PC-3 (cell line): Measurements from ENCODE around the gene PTGER2. TPM values are rescaled to one million over a fixed set of nuclear protein-coding genes. Genes with fewer than 3 reads are reported as not detected.

Experiments used
- ATAC-seq: fragments of 200-7000 bp; cut with Tn5 transposase; 2 replicates; pipeline ENCODE4 v1.9.1; 2020; ENCODE audit warnings: mild to moderate bottlenecking, moderate library complexity
- BruUV-seq: library from RNA; stranded (reverse); fragments of 400-500 nt; replicated peaks from 2 replicates; lab custom pipeline; 2021; lab: Mats Ljungman, UMichigan
- CTCF ChIA-PET: fragments of 300-600 bp; sonication (Branson Sonifier 250); formaldehyde crosslinking; loops from one replicate; lab custom pipeline; 2022; ENCODE audit warnings: antibody characterized with exemption; lab: Charles Lee
- POLR2A ChIA-PET: fragments of 300-600 bp; sonication (Branson Sonifier 250); formaldehyde crosslinking; loops from one replicate; lab custom pipeline; 2022; ENCODE audit warnings: antibody characterized with exemption; ENCODE audit not compliant: unreplicated experiment; lab: Charles Lee
- DNase-seq: peaks from one replicate; pipeline ENCODE4 v3.0.0-alpha.2; 2015
- H2AFZ ChIP-seq: fragments of 300-600 bp; sonication (generic); 2 replicates; pipeline ENCODE4 v1.6.0; 2016; ENCODE audit warnings: antibody characterized with exemption, low read length
- H3F3A ChIP-seq: fragments of 300-600 bp; sonication (generic); one replicate; pipeline ENCODE4 v1.6.0; 2017; ENCODE audit warnings: antibody characterized with exemption, low read length, control low read depth, mild to moderate bottlenecking; ENCODE audit not compliant: unreplicated experiment
- H3K27ac ChIP-seq: fragments of 300-600 bp; sonication (generic); 2 replicates; pipeline ENCODE4 v1.5.1; 2016; ENCODE audit warnings: mild to moderate bottlenecking, low read length
- H3K27me3 ChIP-seq: fragments of 300-600 bp; sonication (generic); 2 replicates; pipeline ENCODE4 v1.6.1; 2016; ENCODE audit warnings: low read length, mixed read lengths
- H3K36me3 ChIP-seq: fragments of 300-600 bp; sonication (generic); 2 replicates; pipeline ENCODE4 v1.6.1; 2016; ENCODE audit warnings: low read depth, mixed run types, low read length, mixed read lengths
- H3K4me1 ChIP-seq: fragments of 300-600 bp; sonication (generic); 2 replicates; pipeline ENCODE4 v1.5.1; 2016; ENCODE audit warnings: low read length; ENCODE audit not compliant: insufficient read depth
- H3K4me2 ChIP-seq: fragments of 300-600 bp; sonication (generic); 2 replicates; pipeline ENCODE4 v1.6.0; 2016; ENCODE audit warnings: low read length
- H3K4me3 ChIP-seq: fragments of 300-600 bp; sonication (generic); 2 replicates; pipeline ENCODE4 v1.5.1; 2016; ENCODE audit warnings: mild to moderate bottlenecking, low read length, mixed read lengths
- H3K79me2 ChIP-seq: fragments of 300-600 bp; sonication (generic); 2 replicates; pipeline ENCODE4 v1.6.1; 2017; ENCODE audit warnings: low read length, mixed read lengths
- H3K9ac ChIP-seq: fragments of 300-600 bp; sonication (generic); 2 replicates; pipeline ENCODE4 v1.6.0; 2016; ENCODE audit warnings: mild to moderate bottlenecking, low read length
- H3K9me2 ChIP-seq: fragments of 300-600 bp; sonication (generic); replicated peaks from 2 replicates; pipeline ENCODE4 v1.6.1; 2016; ENCODE audit warnings: mixed run types, low read length, mixed read lengths
- H3K9me3 ChIP-seq: fragments of 300-600 bp; sonication (generic); 2 replicates; pipeline ENCODE4 v1.6.1; 2016; ENCODE audit warnings: low read length, mixed read lengths
- H4K20me1 ChIP-seq: fragments of 300-600 bp; sonication (generic); 2 replicates; pipeline ENCODE4 v1.6.1; 2016; ENCODE audit warnings: low read length, mixed read lengths
- CTCF ChIP-seq: fragments of 300-600 bp; sonication (generic); conservative IDR thresholded peaks from 2 replicates; pipeline ENCODE4 v1.5.1; 2017; ENCODE audit warnings: antibody characterized with exemption, low read depth, mild to moderate bottlenecking, low read length
- EZH2 ChIP-seq: fragments of 300-600 bp; sonication (generic); IDR thresholded peaks from one replicate; pipeline ENCODE4 v1.6.1; 2017; ENCODE audit warnings: antibody characterized with exemption, mild to moderate bottlenecking, low read length; ENCODE audit not compliant: unreplicated experiment
- EZH2phosphoT487 ChIP-seq: fragments of 300-600 bp; sonication (generic); IDR thresholded peaks from 2 replicates; pipeline ENCODE4 v1.6.1; 2018; ENCODE audit warnings: mild to moderate bottlenecking, antibody characterized with exemption, low read length, borderline replicate concordance
- intact Hi-C: fragments of 100-400 bp; cut with micrococcal nuclease; formaldehyde crosslinking; loops from 2 replicates; pipeline ENCODE4 v1.9.0; 2023
- total RNA-seq: library from RNA; depleted of rRNA; stranded (reverse); fragments of >200 nt; gene quantifications from 2 replicates; pipeline ENCODE4 v1.2.3, GENCODE V29; 2014; rRNA removed

PTGER2 gene
- total RNA-seq, 1 experiment from 2014 or later = 4.7 TPM

DNA sequence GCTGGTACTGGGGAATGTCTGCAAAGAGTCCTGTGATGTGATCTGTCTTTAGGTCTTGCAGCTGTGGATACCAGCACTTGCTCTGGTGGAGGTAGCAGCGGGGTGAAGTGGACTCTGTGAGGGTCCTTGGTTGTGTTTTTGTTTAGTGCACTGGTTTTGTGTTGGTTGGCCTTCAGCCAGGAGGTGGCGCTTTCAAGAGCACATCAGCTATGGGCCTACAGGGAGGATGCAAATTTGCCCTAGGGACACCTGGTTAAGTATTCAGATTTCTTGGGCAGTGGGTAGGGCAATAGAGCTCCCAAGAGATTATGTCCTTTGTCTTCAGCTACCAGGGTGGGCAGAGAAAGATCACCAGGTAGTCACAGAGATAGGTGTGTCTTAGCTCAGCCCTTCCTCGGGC, 63.8 kb downstream of the PTGER2 start:
- CTCF ChIA-PET = no interaction called here
- ATAC-seq = no peak

More for the DNA sequence above, 63.8 kb downstream of the PTGER2 start:
- Histone ChIP-seq H3K9me3 (no peaks in the 10 kb centered on the region), H3K36me3 (no peaks in the 10 kb centered on the region), H3K4me2 (no peak overlapping the region), H3K79me2 (no peaks in the 10 kb centered on the region), H4K20me1 (no peaks in the 10 kb centered on the region), H3K9me2 (no peaks in the 10 kb centered on the region), H2AFZ (no peak overlapping the region), H3K27me3 (no peaks in the 10 kb centered on the region), H3K27ac (no peak overlapping the region), H3F3A (no peaks in the 10 kb centered on the region), H3K4me1 (peaks cover 10% of the 10 kb centered on the region), H3K9ac (no peak overlapping the region), H3K4me3 (no peak overlapping the region)
- BruUV-seq = no TSS peak
- no peak for DNase-seq
- TF ChIP-seq CTCF (no peak; the same call in 1 of the 2 replicates), EZH2 (no peak), EZH2phosphoT487 (no peak)
- intact Hi-C loops = no loop called here
- POLR2A ChIA-PET = interaction anchor here (0.6 kb wide), 1 partner anchor 733 kb away, joined by 4 read pairs; no protein-coding TSS in a partner anchor

Other genes with a start within 250 kb of the PTGER2 start
- gene NID2, start 245.3 kb upstream of the PTGER2 start, total RNA-seq = 2.5 and 3.1 TPM in 2 replicates
- gene PTGDR, start 46.6 kb upstream of the PTGER2 start, total RNA-seq = not detected in 2 replicates
- gene TXNDC16, start 238.2 kb downstream of the PTGER2 start, total RNA-seq = 3.9 and 4.0 TPM in 2 replicates
- 0.63 and 0.91 TPM in 2 replicates for gene GPR137C, start 238.5 kb downstream of the PTGER2 start, total RNA-seq